GM12864 (cell line): ENCODE data around the gene MBD1.

Experiments
- DNase-seq: peaks from one replicate; pipeline ENCODE4 v3.0.0-alpha.2; 2011; ENCODE audit warnings: low read depth
- H3K4me3 ChIP-seq: 2 replicates; pipeline ENCODE4 v1.5.1; 2011; ENCODE audit warnings: mild to moderate bottlenecking, low read depth, low read length, control low read depth
- TF ChIP-seq, protein P1 (sequence below): IDR thresholded peaks from 2 replicates; pipeline ENCODE4 v1.5.1; 2011; ENCODE audit warnings: low read depth, mild to moderate bottlenecking, moderate library complexity, low read length, control low read depth, inconsistent platforms; ENCODE audit errors: missing control alignments

MBD1 gene

DNA sequence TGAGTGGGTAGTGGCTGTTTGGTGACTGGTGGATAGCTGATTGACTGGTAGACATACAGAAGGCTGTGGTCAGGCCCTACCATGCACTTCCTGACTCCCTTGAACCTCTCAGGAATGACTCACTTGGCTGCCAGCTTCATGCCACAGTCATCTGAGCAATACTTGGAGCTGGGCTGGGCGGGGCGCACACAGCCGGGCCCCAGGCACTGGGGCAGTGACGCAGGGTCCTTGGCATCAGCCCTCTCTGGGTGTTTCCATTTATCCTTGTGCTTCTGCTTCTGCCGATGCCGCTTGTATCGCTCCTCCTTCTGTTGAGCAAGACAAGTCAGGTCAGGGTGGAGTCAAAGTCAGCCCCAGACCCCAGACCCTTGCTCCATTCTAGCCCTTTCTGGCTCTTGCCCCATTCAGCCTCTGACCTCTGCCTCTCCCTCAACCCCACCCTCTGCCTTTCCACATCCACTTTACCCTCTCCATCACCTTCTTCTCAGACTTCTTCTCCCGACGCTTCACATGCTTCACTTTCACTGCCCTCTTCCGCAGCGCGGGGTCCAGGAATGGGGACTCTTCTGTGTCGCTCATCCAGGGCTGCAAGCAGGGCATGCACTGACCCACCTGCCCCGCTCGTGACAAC is 3.0 kb upstream of the MBD1 start:
- no peak overlapping the region for H3K4me3 ChIP-seq
- no peak for DNase-seq
- TF ChIP-seq, protein P1, sequence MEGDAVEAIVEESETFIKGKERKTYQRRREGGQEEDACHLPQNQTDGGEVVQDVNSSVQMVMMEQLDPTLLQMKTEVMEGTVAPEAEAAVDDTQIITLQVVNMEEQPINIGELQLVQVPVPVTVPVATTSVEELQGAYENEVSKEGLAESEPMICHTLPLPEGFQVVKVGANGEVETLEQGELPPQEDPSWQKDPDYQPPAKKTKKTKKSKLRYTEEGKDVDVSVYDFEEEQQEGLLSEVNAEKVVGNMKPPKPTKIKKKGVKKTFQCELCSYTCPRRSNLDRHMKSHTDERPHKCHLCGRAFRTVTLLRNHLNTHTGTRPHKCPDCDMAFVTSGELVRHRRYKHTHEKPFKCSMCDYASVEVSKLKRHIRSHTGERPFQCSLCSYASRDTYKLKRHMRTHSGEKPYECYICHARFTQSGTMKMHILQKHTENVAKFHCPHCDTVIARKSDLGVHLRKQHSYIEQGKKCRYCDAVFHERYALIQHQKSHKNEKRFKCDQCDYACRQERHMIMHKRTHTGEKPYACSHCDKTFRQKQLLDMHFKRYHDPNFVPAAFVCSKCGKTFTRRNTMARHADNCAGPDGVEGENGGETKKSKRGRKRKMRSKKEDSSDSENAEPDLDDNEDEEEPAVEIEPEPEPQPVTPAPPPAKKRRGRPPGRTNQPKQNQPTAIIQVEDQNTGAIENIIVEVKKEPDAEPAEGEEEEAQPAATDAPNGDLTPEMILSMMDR, result no peak

- no peak overlapping the region for H3K4me3 ChIP-seq
- no peak for DNase-seq
- TF ChIP-seq, protein P1, result no peak
These were observed 2.3 kb upstream of the MBD1 start for GRCh38 chr18:50283469-50284209.

GRCh38 chr18:50282521-50283335 is 1.4 kb upstream of the MBD1 start:
- TF ChIP-seq, protein P1, result no peak
- no peak overlapping the region for H3K4me3 ChIP-seq
- DNase-seq, result no peak

- DNase-seq, result no peak
- TF ChIP-seq, protein P1, result no peak
- H3K4me3 ChIP-seq, result peak overlapping the region; percentile 100
These were observed 723 bp upstream of the MBD1 start for GRCh38 chr18:50281972-50282520.

DNA sequence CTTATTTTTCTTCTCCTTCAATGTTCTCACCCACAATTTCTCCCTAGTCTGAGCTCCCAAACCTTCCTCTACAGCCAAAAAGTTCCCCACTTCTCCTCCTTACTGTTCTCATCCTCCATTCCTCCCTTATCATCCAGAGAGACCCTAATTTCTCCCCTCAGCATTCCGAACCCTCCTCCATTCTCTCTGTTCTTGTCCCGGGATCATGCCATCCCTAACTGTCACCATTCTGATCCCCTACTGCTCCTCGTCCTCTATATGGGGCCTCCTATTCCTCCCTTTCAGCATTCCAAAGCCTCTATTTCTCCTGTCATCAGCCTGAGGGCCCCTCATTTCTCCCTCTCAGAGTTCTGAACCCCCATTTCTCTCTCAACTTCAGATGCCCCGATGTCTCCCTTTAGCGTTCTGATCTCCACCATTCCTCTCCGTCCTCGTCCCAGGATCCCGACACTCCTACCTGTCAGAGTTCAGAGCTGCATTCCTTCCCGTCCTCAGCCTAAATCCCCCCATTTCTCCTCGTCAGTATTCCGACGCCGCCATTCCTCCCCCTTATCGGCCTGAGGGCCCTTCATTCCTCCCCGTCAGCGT is 522 bp downstream of the MBD1 start:
- TF ChIP-seq, protein P1, result no peak
- H3K4me3 ChIP-seq, result peak overlapping the region; percentile 100
- DNase-seq, result no peak

DNA sequence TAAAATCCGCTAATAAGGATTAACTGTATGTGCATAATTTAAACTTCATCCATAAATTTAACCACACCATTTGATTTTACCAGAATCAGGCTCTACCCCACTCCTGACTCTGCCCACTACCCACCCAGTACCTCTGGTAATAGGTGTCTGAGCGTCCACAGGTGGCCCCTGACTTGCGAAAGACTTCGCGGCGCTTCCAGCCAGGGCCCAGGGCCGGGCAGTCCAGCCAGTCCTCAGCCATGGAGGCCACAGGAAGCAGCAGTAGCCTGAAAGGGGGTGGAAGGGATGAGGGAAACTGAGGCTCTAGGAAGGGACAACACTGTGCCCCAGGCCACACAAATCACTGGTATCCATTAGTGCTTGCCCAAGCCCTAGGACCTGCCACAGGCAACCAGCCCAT is 1.6 kb downstream of the MBD1 start:
- H3K4me3 ChIP-seq, result peak overlapping the region; percentile 100
- TF ChIP-seq, protein P1, result no peak
- no peak for DNase-seq
